Transverse colon (tissue), 3 donors: Measurements from ENCODE around the gene PTPRN2.

ENCODE experiments used
- CTCF ChIP-seq, 5 experiments: fragments of 200-600 bp in 3 of 5; fragments of 450-650 bp in 2 of 5; sonication (generic) in 3 of 5; IDR thresholded peaks; 1 replicate in 2 of 5; 2 replicates in 3 of 5; pipeline ENCODE4 v1.5.1; 2016 to 2017; ENCODE audit warnings: antibody characterized with exemption in 5 of 5, inconsistent platforms in 3 of 5, mild to moderate bottlenecking in 2 of 5, moderate library complexity in 1 of 5
- EP300 ChIP-seq: sonication (generic); formaldehyde crosslinking; IDR thresholded peaks from one replicate; pipeline ENCODE4 v1.6.1; 2017; ENCODE audit warnings: antibody characterized with exemption, low read depth

GRCh38 chr7:158188676-158189075 lies 398.9 kb downstream of the PTPRN2 start:
- TF ChIP-seq CTCF (IDR thresholded peaks at IDR 0.05) (no peak), EP300 (no peak)
